GM23338 (cell line): ENCODE measurements around the gene OBSCN.

Source experiments
- CREB1 ChIP-seq: fragments of 250-450 bp; sonication (Bioruptor Pico); IDR thresholded peaks from 2 replicates; pipeline ENCODE4 v1.5.0; 2020; ENCODE audit warnings: low read depth, mild to moderate bottlenecking, moderate library complexity
- CTCF ChIP-seq, 2 experiments: fragments of 200-600 bp in 1 of 2; sonication (generic) in 1 of 2; conservative IDR thresholded peaks; 2 replicates each; pipeline versions ENCODE4 v1.5.1 to v1.6.1; 2016 to 2017; ENCODE audit warnings: antibody characterized with exemption in 2 of 2, low read depth in 2 of 2, mild to moderate bottlenecking in 2 of 2, moderate library complexity in 1 of 2
- ETS1 ChIP-seq: IDR thresholded peaks from 2 replicates; pipeline ENCODE4 v1.6.1; 2016; ENCODE audit warnings: antibody characterized with exemption
- EZH2 ChIP-seq: fragments of 200-600 bp; sonication (generic); IDR thresholded peaks from one replicate; pipeline ENCODE4 v1.8.0; 2017; ENCODE audit warnings: antibody characterized with exemption, mild to moderate bottlenecking, low read depth; ENCODE audit not compliant: unreplicated experiment
- EZH2phosphoT487 ChIP-seq: fragments of 200-600 bp; sonication (generic); IDR thresholded peaks from one replicate; pipeline ENCODE4 v1.8.1; 2018; ENCODE audit warnings: antibody characterized with exemption; ENCODE audit not compliant: unreplicated experiment
- JUNB ChIP-seq: IDR thresholded peaks from one replicate; pipeline ENCODE4 v1.6.1; 2016; ENCODE audit warnings: antibody characterized with exemption; ENCODE audit not compliant: unreplicated experiment
- POLR2AphosphoS5 ChIP-seq: IDR thresholded peaks from 2 replicates; pipeline ENCODE4 v1.6.1; 2016; ENCODE audit warnings: antibody characterized with exemption, low read depth
- REST ChIP-seq: IDR thresholded peaks from one replicate; pipeline ENCODE4 v1.6.1; 2018; ENCODE audit warnings: antibody characterized with exemption; ENCODE audit not compliant: unreplicated experiment

GRCh38 chr1:228170666-228171065 lies 37.2 kb upstream of the OBSCN start:
- no peak for TF ChIP-seq CTCF (conservative IDR thresholded peaks at IDR 0.05; ENCODE audit: low read depth in 2 of 2)
- TF ChIP-seq JUNB, result no peak
- TF ChIP-seq POLR2AphosphoS5, result no peak
- TF ChIP-seq ETS1, result no peak
- no peak for TF ChIP-seq EZH2phosphoT487
- TF ChIP-seq EZH2, result no peak
- TF ChIP-seq REST, result no peak
- no peak for TF ChIP-seq CREB1 (CRISPR knock-in tag)
